Esophagus mucosa (tissue), 1 donor: ENCODE data around the gene IMMP2L. TPM values are rescaled to one million over a fixed set of nuclear protein-coding genes. Genes with fewer than 3 reads are reported as not detected.

ENCODE experiments used
- ATAC-seq: fragments of 200-7000 bp; cut with Tn5 transposase; one replicate; pipeline ENCODE4 v1.9.1; 2020
- total RNA-seq: library from RNA; stranded (reverse); gene quantifications from one replicate; pipeline ENCODE4 v1.2.4, GENCODE V29; 2023
- donor health status: DM: yes; HTN: yes; CAD: no.

Gene IMMP2L
- total RNA-seq, 1 donor from 2014 or later: 8.8 TPM

- no peak for ATAC-seq
These were observed 656.3 kb downstream of the IMMP2L start for GRCh38 chr7:110905773-110906566.

- ATAC-seq: no peak
These were observed 663.8 kb downstream of the IMMP2L start for GRCh38 chr7:110898516-110898915.

GRCh38 chr7:110897538-110897937 is 664.8 kb downstream of the IMMP2L start:
- ATAC-seq: no peak

- no peak for ATAC-seq
These were observed 668.2 kb downstream of the IMMP2L start for GRCh38 chr7:110894111-110894510.

DNA sequence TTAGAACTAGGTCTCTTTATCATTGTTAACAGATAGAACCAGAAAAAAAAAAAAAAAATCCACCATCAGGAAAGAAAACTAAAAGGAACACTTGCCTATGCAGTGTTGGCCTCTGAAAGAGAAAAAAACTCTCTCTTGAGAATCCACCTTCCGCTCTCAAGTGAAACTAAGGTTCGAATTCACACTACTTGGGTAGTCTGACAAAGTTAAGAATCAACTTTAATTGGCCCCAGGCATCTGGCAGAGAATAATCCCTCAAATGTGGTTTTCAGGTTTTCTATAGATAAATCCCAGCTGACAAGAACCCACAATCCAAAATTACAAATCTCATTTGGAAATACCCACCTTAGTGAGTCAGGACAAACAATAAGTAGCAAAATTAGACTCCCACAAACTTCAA is 671.1 kb downstream of the IMMP2L start:
- ATAC-seq: no peak

- ATAC-seq: no peak
These were observed 672.2 kb downstream of the IMMP2L start for GRCh38 chr7:110890101-110890500.

GRCh38 chr7:110889335-110889734 is 673.0 kb downstream of the IMMP2L start:
- ATAC-seq: no peak

DNA sequence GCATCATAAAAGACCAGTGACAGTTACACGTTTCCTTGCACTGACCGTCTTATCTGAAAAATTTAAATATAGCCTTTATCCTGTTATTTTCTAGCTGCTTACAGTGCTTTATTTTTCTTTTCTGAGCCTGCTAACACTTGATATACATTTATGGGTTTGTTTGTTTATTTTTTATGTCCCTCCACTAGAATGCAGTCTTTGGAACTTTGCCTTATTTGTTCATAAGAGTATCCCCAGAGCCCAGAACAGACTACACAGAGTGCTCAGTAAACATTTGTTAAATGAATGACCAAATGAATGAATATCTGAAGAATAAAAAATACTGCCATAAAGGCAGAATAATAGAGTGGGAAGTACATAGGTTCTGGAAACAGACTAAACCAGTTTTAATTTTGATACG is 673.7 kb downstream of the IMMP2L start:
- ATAC-seq: no peak

DNA sequence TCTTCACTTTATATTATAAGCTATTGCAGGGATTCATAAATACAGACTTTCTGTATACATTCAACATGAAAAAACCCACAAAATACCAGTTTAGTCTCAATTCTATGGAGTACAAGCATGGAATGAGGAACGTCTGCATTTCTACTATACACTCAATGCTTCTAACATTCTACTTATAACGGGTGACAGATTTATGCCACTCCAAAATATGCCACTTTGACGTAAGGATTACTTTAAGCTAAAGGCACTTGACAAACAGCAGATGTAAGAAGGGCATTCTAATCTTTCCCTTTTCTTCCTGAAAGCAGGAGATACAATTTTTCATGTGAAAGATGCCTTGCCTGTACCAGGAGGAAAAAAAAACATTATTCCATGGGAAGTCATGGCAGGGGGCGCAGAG is 676.8 kb downstream of the IMMP2L start:
- no peak for ATAC-seq

GRCh38 chr7:110881721-110882120 is 680.6 kb downstream of the IMMP2L start:
- ATAC-seq: no peak

GRCh38 chr7:110880971-110881370 is 681.3 kb downstream of the IMMP2L start:
- no peak for ATAC-seq

GRCh38 chr7:110877016-110877415 is 685.3 kb downstream of the IMMP2L start:
- no peak for ATAC-seq

GRCh38 chr7:110875346-110875745 is 686.9 kb downstream of the IMMP2L start:
- no peak for ATAC-seq

DNA sequence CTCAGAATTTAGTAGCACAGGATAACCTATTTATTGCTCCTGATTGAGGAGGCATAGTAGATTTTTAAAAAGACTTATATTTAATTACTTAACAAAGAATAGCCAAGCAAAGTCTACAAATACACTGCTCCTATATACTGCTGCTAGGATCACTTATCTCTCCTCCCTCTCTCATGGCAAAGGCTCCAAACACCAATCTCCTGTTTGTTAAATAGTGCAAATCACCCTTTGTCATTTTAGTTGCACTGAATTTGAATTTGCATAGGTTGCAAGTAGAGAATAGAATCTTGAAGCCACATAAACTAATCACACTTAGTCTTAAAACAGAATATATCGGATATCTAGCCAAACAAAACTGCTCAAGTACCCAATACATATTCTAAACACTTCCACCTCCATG is 690.4 kb downstream of the IMMP2L start:
- ATAC-seq: no peak

DNA sequence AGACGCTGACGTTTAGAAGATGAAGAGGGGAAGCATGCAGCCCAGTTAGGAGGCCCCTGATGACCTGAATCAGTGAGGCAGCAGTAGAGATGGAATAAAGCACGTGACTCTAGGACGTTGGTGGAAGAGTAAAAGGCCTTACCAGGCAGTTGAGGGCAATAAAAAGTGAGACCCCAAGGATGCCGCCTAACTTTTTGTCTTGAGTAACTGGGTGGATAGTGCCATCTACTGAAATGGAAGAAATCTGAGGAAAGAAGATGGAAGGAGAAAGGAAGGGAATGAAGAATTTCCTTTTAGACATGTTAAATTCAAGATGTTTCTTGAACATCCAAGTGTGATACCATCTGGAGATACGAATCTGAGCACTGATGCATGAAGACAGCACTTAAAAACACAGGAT is 691.4 kb downstream of the IMMP2L start:
- no peak for ATAC-seq

DNA sequence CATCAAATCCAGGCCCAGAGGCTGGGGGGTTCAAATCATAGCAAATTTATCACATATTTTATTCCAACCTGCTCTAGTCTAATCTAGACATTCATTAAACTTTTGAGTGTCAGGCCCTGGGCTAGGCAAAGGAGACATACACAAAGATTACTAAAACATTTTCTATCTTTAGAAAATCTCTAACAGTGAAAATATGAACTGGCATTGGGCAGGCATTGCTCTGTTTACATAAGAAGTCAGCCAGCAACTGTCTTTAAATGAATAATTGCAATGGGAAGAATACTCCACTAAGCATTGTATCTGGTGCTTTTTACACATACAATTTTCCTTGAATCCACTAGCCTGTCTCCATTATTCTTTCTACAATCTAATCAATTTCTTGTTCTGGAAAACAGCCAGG is 693.8 kb downstream of the IMMP2L start:
- no peak for ATAC-seq

DNA sequence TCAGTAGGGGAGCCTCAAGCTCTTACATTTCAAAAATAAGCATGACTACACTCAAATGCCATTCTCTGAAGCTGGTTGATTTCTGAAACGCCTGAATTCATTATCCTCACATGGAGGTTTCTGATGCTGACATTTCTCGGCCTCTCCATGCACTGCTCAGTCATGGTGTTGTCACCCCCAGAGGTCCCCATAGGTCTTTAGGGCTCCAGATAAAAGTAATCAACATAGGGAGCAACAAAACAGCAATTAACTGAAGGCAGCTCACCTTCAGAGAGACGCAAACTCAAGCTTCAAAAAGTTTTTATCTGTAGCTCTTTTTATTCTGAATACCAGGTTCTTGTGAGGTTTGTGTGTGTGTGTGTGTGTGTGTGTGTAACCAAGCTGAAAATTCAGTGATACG is 694.5 kb downstream of the IMMP2L start:
- ATAC-seq: no peak

- ATAC-seq: no peak
These were observed 699.0 kb downstream of the IMMP2L start for GRCh38 chr7:110863258-110863657.

- no peak for ATAC-seq
These were observed 701.1 kb downstream of the IMMP2L start for GRCh38 chr7:110861163-110861562.

DNA sequence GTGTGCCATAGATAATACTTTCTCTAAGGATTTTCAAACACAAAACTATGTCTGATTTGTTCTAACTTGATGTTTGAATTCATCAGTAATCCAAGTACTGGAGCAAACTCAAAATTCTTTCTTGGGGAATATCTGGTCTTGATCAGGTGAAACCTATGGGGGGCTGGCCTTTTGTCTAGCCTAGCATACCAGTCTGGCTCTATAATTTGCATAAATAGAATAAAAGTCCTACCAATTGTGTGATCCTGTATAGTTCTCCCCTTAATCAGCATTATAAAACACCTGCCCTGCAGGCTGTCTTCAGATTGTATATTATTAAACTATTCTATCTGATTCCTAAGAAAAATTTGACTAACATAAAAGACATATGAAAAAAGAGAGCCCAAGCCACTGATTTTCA is 705.2 kb downstream of the IMMP2L start:
- no peak for ATAC-seq

DNA sequence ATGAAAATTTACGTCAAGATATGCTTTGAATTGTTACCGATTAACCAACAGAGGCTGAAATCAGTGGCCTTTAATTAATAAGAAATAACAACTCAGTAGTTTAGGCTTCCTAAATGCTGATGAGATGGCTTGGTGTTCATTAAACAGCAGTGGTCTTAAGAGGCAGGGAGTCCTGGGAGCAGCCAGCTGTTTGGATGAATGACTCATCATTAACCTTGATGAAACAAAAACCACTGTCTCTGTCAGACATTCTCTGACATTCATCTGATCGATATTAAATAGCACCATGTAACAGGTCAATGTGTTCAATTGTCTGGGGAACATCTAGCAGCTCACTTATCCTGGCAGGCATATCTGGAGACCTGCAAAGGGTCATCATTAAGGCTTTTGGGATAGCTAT is 705.6 kb downstream of the IMMP2L start:
- ATAC-seq: no peak

- ATAC-seq: no peak
These were observed 707.6 kb downstream of the IMMP2L start for GRCh38 chr7:110854651-110855050.

- no peak for ATAC-seq
These were observed 708.1 kb downstream of the IMMP2L start for GRCh38 chr7:110854166-110854565.

DNA sequence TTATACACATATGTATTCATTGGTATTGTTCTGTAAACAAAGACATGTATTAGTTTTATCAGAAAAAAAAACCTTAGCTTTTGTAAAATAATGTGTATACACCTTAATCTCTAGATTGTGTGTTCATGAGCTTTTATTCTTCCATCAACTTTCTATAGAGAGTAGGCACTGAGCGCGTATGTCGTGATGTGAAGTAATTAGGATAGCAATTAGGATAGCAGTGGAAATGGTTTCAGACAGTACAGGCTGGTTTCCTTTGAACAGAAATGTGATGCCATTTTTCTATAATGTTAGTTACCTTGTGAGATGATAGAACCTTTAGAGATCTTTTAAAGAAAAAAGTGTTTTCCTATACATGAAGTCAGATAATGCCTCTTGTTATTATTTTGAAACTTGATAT is 709.0 kb downstream of the IMMP2L start:
- no peak for ATAC-seq
